Measurements from ENCODE around the gene TANGO6. TPM values are rescaled to one million over a fixed set of nuclear protein-coding genes. Genes with fewer than 3 reads are reported as not detected.
A peak's percentile ranks its signal among the peaks of the same experiment; 100 is the strongest.

The TANGO6 gene
- total RNA-seq, 1 donor from 2014 or later = 12.8 TPM

GRCh38 chr16:68902003-68902968 is 59.0 kb downstream of the TANGO6 start:
- Histone ChIP-seq H3K9ac (no peak overlapping the region), H3K36me3 (no peaks in the 10 kb centered on the region), H2AFZ (replicated peaks) (no peak overlapping the region), H3K27ac (no peak overlapping the region), H3K4me1 (peaks cover 2% of the 10 kb centered on the region), H3K4me3 (no peak overlapping the region), H4K20me1 (ENCODE audit: low read depth) (no peaks in the 10 kb centered on the region), H3K27me3 (no peaks in the 10 kb centered on the region), H3K79me2 (ENCODE audit: low read depth) (no peaks in the 10 kb centered on the region), H3K4me2 (no peak overlapping the region), H3K9me3 (ENCODE audit: low read depth) (no peaks in the 10 kb centered on the region), H3F3A (ENCODE audit: low read depth) (peaks cover 5% of the 10 kb centered on the region)
- Mint-ChIP-seq H3K27me3 (ENCODE audit: insufficient read depth, low read depth) (peaks cover 7% of the 10 kb centered on the region), H3K36me3 (peaks cover 4% of the 10 kb centered on the region), H3K27ac (no peak overlapping the region), H3K9me3 (no peaks in the 10 kb centered on the region), H3K4me3 (no peak overlapping the region), H3K4me1 (peaks cover 11% of the 10 kb centered on the region)
- DNase-seq (ENCODE audit: low spot score) = peak; percentile 75
- TF ChIP-seq EZH2 (IDR thresholded peaks at IDR 0.05) = no peak
- TF ChIP-seq CTCF (IDR thresholded peaks at IDR 0.05) = peak; percentile 87

- Histone ChIP-seq H3K9me3 (ENCODE audit: low read depth) (no peaks in the 10 kb centered on the region), H4K20me1 (ENCODE audit: low read depth) (no peaks in the 10 kb centered on the region), H3K9ac (no peak overlapping the region), H3K27me3 (no peaks in the 10 kb centered on the region), H3K4me2 (no peak overlapping the region), H3K27ac (no peak overlapping the region), H3K4me1 (peaks cover 9% of the 10 kb centered on the region), H3K4me3 (no peak overlapping the region), H3F3A (ENCODE audit: low read depth) (peaks cover 11% of the 10 kb centered on the region), H2AFZ (replicated peaks) (no peak overlapping the region), H3K79me2 (ENCODE audit: low read depth) (no peaks in the 10 kb centered on the region), H3K36me3 (no peaks in the 10 kb centered on the region)
- peaks cover 4% of the 10 kb centered on the region for H3K36me3 Mint-ChIP-seq
- no peak for DNase-seq (ENCODE audit: low spot score)
- H3K27ac Mint-ChIP-seq = no peak overlapping the region
- no peak overlapping the region for H3K4me3 Mint-ChIP-seq
- H3K27me3 Mint-ChIP-seq (ENCODE audit: insufficient read depth, low read depth) = peaks cover 9% of the 10 kb centered on the region
- H3K4me1 Mint-ChIP-seq = peaks cover 18% of the 10 kb centered on the region
- TF ChIP-seq EZH2 (IDR thresholded peaks at IDR 0.05) = no peak
- no peaks in the 10 kb centered on the region for H3K9me3 Mint-ChIP-seq
Measured at GRCh38 chr16:68902969-68903345, 59.6 kb downstream of the TANGO6 start.

- Histone ChIP-seq H3K9me3 (ENCODE audit: low read depth) (no peaks in the 10 kb centered on the region), H3K27ac (peak overlapping the region; percentile 39), H3F3A (ENCODE audit: low read depth) (peaks cover 14% of the 10 kb centered on the region), H3K4me3 (no peak overlapping the region), H3K27me3 (no peaks in the 10 kb centered on the region), H2AFZ (replicated peaks) (no peak overlapping the region), H3K36me3 (no peaks in the 10 kb centered on the region), H3K79me2 (ENCODE audit: low read depth) (no peaks in the 10 kb centered on the region), H3K4me1 (peaks cover 32% of the 10 kb centered on the region), H4K20me1 (ENCODE audit: low read depth) (no peaks in the 10 kb centered on the region), H3K9ac (no peak overlapping the region), H3K4me2 (peak overlapping the region; percentile 33)
- H3K4me1 Mint-ChIP-seq = peaks cover 37% of the 10 kb centered on the region
- no peak overlapping the region for H3K4me3 Mint-ChIP-seq
- no peaks in the 10 kb centered on the region for H3K9me3 Mint-ChIP-seq
- H3K27me3 Mint-ChIP-seq (ENCODE audit: insufficient read depth, low read depth) = peaks cover 18% of the 10 kb centered on the region
- no peak overlapping the region for H3K27ac Mint-ChIP-seq
- TF ChIP-seq EZH2 (IDR thresholded peaks at IDR 0.05) = no peak
- TF ChIP-seq EZH2phosphoT487 (IDR thresholded peaks at IDR 0.05) = no peak
- no peak for TF ChIP-seq CTCF (IDR thresholded peaks at IDR 0.05)
- no peak for DNase-seq (ENCODE audit: low spot score)
- H3K36me3 Mint-ChIP-seq = peaks cover 4% of the 10 kb centered on the region
Measured at GRCh38 chr16:68907297-68907696, 64.0 kb downstream of the TANGO6 start.

DNA sequence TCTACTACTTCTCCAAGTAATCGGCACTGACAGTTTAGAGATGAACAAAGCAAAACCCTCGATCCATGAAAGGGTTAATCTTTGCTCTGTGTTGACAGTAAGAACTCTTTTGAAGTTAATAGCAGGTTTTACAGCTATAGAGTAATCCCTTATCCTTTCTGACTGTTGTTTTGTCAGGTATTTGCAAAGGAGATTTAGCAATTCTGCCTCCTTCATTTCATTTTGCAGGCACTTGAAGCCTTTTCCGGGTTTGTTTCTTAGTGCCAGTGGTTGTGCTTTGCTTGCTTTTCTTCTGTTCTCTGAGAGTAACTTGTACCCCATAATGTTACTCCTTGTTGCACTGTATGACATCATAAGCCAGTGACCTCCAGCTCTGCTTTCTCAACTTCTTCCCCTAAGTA is 64.5 kb downstream of the TANGO6 start:
- Histone ChIP-seq H3K9me3 (ENCODE audit: low read depth) (no peaks in the 10 kb centered on the region), H3K9ac (no peak overlapping the region), H3K36me3 (no peaks in the 10 kb centered on the region), H3K4me2 (peak overlapping the region; percentile 33), H3K27me3 (no peaks in the 10 kb centered on the region), H3K27ac (peak overlapping the region; percentile 26), H3K79me2 (ENCODE audit: low read depth) (no peaks in the 10 kb centered on the region), H4K20me1 (ENCODE audit: low read depth) (no peaks in the 10 kb centered on the region), H3K4me3 (no peak overlapping the region), H3F3A (ENCODE audit: low read depth) (peaks cover 14% of the 10 kb centered on the region), H2AFZ (replicated peaks) (peak overlapping the region; percentile 2), H3K4me1 (peaks cover 32% of the 10 kb centered on the region)
- peak; percentile 39 for DNase-seq (ENCODE audit: low spot score)
- Mint-ChIP-seq H3K27ac (peak overlapping the region; percentile 79), H3K27me3 (ENCODE audit: insufficient read depth, low read depth) (peaks cover 18% of the 10 kb centered on the region), H3K36me3 (peaks cover 4% of the 10 kb centered on the region), H3K4me1 (peaks cover 36% of the 10 kb centered on the region), H3K9me3 (no peaks in the 10 kb centered on the region), H3K4me3 (no peak overlapping the region)
- TF ChIP-seq CTCF (IDR thresholded peaks at IDR 0.05) = no peak
- TF ChIP-seq EZH2 (IDR thresholded peaks at IDR 0.05) = no peak
- no peak for TF ChIP-seq EZH2phosphoT487 (IDR thresholded peaks at IDR 0.05)
